Fibroblast of pulmonary artery (primary cell): ENCODE measurements around the gene CCDC82.

Experiments used
- DNase-seq: peaks from one replicate; pipeline ENCODE4 v3.0.0-alpha.2; 2010; ENCODE audit warnings: low read depth
- H3K4me3 ChIP-seq: replicated peaks from 2 replicates; pipeline ENCODE4 v1.5.1; 2011; ENCODE audit warnings: low read depth, mild to moderate bottlenecking, control low read depth, low read length, moderate library complexity
- CTCF ChIP-seq: IDR thresholded peaks from 2 replicates; pipeline ENCODE4 v1.5.1; 2011; ENCODE audit warnings: mild to moderate bottlenecking, control low read depth, low read length, inconsistent platforms; ENCODE audit errors: missing control alignments

Gene CCDC82

GRCh38 chr11:96388891-96389719 lies 607 bp downstream of the CCDC82 start:
- peak overlapping the region; percentile 87 for H3K4me3 ChIP-seq
- TF ChIP-seq CTCF, result no peak
- no peak for DNase-seq

- no peak for TF ChIP-seq CTCF
- H3K4me3 ChIP-seq, result no peak overlapping the region
- no peak for DNase-seq
Observed at GRCh38 chr11:96385187-96385586, 4.5 kb downstream of the CCDC82 start.

- H3K4me3 ChIP-seq, result no peak overlapping the region
- no peak for TF ChIP-seq CTCF
- DNase-seq, result no peak
Observed at GRCh38 chr11:96384156-96384555, 5.6 kb downstream of the CCDC82 start.

GRCh38 chr11:96376796-96377195 lies 12.9 kb downstream of the CCDC82 start:
- no peak for TF ChIP-seq CTCF
- no peak for DNase-seq
- no peak overlapping the region for H3K4me3 ChIP-seq

GRCh38 chr11:96373826-96374225 lies 15.9 kb downstream of the CCDC82 start:
- DNase-seq, result no peak
- no peak overlapping the region for H3K4me3 ChIP-seq
- no peak for TF ChIP-seq CTCF

- no peak for TF ChIP-seq CTCF
- no peak overlapping the region for H3K4me3 ChIP-seq
- DNase-seq, result no peak
Observed at GRCh38 chr11:96367342-96367741, 22.4 kb downstream of the CCDC82 start.

- TF ChIP-seq CTCF, result no peak
- DNase-seq, result no peak
- H3K4me3 ChIP-seq, result no peak overlapping the region
Observed at GRCh38 chr11:96366024-96366423, 23.7 kb downstream of the CCDC82 start.
